GM13977 (cell line): ENCODE results near the gene CITED4.
"Not testable (repeated sequence)": the region's sequence is repeated elsewhere in the genome, so short reads cannot be mapped to it uniquely, and the experiment has no call there.

ENCODE experiments used
- DNase-seq: peaks from one replicate; pipeline ENCODE4 v3.0.0; 2012; ENCODE audit warnings: low spot score
- in situ Hi-C: fragments of 300-500 bp; cut with MboI; formaldehyde crosslinking; loops from one replicate; pipeline ENCODE4 v1.12.0; 2022; ENCODE audit warnings: low sequenced_read_pairs, low pct_unique_long_range_greater_than_20kb, mixed read lengths, inconsistent platforms; ENCODE audit not compliant: unreplicated experiment
- TF ChIP-seq, protein P1 (sequence below): IDR thresholded peaks from 2 replicates; pipeline ENCODE4 v1.5.1; 2012; ENCODE audit warnings: mild to moderate bottlenecking, control low read depth; ENCODE audit not compliant: insufficient read depth; ENCODE audit errors: extremely low read depth, missing control alignments

CITED4 gene

DNA sequence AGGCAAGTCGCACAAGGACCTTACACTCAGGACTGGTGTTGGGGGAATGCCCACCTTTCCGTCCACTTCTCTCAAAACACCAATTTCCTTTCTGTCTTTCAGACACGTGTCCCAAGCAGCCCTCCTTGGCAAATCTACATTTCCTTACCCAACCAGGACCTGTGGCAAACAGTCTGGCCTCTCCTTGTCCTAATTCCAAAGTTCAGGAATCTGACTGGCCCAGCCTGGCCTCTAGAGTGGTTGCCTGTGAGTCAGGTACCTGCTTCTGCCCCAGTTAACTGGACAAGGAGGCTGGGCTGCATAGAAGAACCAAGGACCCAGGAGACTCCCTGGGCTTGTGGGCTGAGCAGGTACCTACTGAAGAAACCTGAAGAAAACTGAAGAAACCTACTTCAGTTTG is 34.3 kb upstream of the CITED4 start:
- no peak for DNase-seq
- in situ Hi-C loops, result no loop called here
- TF ChIP-seq, protein P1, sequence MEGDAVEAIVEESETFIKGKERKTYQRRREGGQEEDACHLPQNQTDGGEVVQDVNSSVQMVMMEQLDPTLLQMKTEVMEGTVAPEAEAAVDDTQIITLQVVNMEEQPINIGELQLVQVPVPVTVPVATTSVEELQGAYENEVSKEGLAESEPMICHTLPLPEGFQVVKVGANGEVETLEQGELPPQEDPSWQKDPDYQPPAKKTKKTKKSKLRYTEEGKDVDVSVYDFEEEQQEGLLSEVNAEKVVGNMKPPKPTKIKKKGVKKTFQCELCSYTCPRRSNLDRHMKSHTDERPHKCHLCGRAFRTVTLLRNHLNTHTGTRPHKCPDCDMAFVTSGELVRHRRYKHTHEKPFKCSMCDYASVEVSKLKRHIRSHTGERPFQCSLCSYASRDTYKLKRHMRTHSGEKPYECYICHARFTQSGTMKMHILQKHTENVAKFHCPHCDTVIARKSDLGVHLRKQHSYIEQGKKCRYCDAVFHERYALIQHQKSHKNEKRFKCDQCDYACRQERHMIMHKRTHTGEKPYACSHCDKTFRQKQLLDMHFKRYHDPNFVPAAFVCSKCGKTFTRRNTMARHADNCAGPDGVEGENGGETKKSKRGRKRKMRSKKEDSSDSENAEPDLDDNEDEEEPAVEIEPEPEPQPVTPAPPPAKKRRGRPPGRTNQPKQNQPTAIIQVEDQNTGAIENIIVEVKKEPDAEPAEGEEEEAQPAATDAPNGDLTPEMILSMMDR, result no peak

DNA sequence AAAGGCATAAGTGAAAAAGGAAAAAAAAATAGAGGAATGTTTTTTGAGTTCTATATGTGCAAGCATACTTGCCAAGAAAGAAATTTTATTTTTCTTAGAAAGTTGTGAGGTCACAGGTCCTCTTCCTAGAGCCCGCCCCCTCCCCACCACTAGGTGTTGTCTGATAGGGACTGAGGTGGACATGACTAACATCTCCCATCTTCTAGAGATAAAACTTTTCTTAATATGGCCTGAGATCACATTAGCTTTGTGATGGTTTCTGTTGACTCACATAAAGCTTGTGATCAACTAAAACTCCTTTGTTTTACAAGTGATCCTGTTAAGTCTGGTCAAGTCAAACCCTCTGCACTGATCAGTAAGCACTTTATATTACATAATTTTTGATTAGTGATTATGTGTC is 33.4 kb upstream of the CITED4 start:
- no peak for DNase-seq
- in situ Hi-C loops, result no loop called here
- TF ChIP-seq, protein P1, result no peak

DNA sequence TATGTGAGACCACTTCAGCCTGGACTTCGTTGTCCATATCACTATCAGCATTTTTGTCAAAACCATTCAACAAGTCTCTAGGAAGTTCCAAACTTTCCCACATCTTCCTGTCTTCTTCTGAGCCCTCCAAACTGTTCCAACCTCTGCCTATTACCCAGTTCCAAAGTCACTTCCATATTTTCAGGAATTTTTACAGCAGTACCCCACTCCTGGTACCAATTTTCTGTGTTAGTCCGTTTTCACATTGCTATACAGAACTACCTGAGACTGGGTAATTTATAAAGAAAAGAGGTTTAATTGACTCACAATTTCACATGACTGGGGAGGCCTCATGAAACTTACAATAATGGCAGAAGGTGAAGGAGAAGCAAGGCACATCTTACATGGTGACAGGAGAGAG is 32.7 kb upstream of the CITED4 start:
- DNase-seq, in situ Hi-C loops: not testable (repeated sequence)

DNA sequence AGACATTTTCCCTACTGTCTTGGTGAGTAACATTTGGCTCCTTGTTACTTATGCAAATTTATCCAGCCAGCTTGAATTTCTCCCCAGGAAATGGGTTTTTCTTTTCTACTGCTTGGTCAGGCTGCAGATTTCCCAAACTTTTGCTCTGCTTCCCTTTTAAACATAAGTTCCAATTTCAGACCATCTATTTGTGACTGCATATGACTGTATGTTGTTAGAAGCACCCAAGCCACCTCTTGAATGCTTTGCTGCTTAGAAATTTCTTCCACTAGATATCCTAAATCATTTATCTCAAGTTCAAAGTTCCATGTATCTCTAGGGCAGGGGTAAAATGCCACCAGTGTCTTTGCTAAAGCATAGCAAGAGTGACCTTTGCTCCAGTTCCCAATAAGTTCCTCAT is 32.3 kb upstream of the CITED4 start:
- in situ Hi-C loops, result no loop called here
- TF ChIP-seq, protein P1, result no peak
- DNase-seq, result no peak

DNA sequence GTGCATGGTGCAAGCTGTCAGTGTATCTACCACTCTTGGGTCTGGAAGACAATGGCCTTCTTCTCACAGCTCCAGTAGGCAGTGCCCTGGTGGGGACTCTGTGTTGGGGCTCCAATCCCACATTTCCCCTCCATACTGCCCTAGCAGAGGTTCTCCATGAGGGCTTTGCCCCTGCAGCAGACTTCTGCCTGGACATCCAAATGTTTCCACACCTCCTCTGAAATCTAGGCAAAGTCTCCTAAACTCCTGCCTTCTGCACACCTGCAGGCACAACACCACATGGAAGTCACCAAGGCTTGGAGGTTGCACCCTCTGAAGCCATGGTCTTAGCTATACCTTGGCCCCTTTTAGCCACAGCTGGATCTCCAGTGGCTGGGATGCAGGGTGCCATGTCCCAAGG is 31.8 kb upstream of the CITED4 start:
- in situ Hi-C loops, result no loop called here
- DNase-seq, result no peak
- TF ChIP-seq, protein P1, result no peak

DNA sequence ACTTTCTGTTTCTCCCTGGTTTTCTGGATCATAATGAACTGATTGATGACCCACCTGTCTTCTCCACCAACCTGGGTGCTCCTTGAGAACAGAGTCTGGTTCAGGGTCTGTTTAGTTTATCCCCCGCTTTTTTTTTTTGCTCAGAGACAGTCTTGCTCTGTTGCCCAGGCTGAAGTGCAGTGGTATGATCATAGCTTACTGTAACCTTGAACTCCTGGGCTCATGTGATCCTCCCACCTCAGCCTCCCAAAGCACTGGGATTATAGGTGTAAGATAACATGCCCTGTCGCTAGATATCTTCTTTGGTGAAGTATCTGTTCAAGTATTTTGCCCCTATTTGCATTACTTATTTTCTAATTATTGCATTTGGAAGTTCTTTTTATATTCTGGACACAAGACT is 30.2 kb upstream of the CITED4 start:
- DNase-seq, result no peak
- in situ Hi-C loops, result no loop called here

DNA sequence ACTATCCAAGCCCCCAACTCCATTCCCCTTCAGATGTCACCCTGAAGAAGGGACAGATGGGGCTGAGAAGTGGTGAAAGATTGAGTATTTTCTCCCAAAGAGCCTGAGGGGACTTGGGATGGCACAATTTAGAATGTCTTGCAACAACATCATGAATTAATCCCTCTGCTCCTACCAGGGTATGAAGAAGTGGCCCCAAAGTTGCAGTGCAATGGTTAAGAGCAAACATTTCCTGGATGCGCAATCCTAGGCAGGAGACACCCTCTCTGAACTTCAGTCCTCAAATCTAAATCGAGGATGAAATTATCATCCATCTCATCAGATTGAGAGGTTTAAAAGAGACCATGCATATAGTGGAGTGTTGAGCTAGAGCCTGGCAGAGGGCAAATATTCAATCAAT is 28.6 kb upstream of the CITED4 start:
- TF ChIP-seq, protein P1, result no peak
- in situ Hi-C loops, result no loop called here
- no peak for DNase-seq

More for the DNA sequence above, 30.2 kb upstream of the CITED4 start:
- TF ChIP-seq, protein P1, result no peak
